Neuronal stem cell (in vitro differentiated cells): ENCODE results near the gene RPP25L. TPM values are rescaled to one million over a fixed set of nuclear protein-coding genes. Genes with fewer than 3 reads are reported as not detected.

Experiments used
- DNase-seq: peaks from one replicate; pipeline ENCODE4 v3.0.0-alpha.2; 2013; ENCODE audit warnings: low spot score
- H2AFZ ChIP-seq: one replicate; pipeline ENCODE4 v1.6.1; 2013; ENCODE audit warnings: mild to moderate bottlenecking, low read length, inconsistent platforms
- H2AK5ac ChIP-seq: 2 replicates; pipeline ENCODE4 v1.6.1; 2013; ENCODE audit warnings: low read depth, mild to moderate bottlenecking, inconsistent platforms, low read length, moderate library complexity, mixed read lengths
- H2BK120ac ChIP-seq: 2 replicates; pipeline ENCODE4 v1.6.1; 2013; ENCODE audit warnings: low read depth, mild to moderate bottlenecking, inconsistent platforms, low read length, moderate library complexity, mixed read lengths
- H2BK12ac ChIP-seq: one replicate; pipeline ENCODE4 v1.6.1; 2013; ENCODE audit warnings: low read length, inconsistent platforms
- H2BK15ac ChIP-seq: 2 replicates; pipeline ENCODE4 v1.6.1; 2013; ENCODE audit warnings: mild to moderate bottlenecking, low read length, inconsistent platforms, mixed read lengths
- H2BK5ac ChIP-seq: one replicate; pipeline ENCODE4 v1.6.1; 2013; ENCODE audit warnings: inconsistent platforms, mild to moderate bottlenecking, low read length, moderate library complexity
- H3K14ac ChIP-seq: one replicate; pipeline ENCODE4 v1.6.1; 2013; ENCODE audit warnings: low read length, inconsistent platforms
- H3K18ac ChIP-seq: 2 replicates; pipeline ENCODE4 v1.6.1; 2013; ENCODE audit warnings: low read length, inconsistent platforms
- H3K23ac ChIP-seq: 2 replicates; pipeline ENCODE4 v1.6.1; 2013; ENCODE audit warnings: low read depth, mild to moderate bottlenecking, mixed read lengths, low read length, inconsistent platforms; ENCODE audit not compliant: poor library complexity
- H3K27ac ChIP-seq: replicated peaks from 3 replicates; pipeline ENCODE4 v1.5.1; 2013; ENCODE audit warnings: low read length, inconsistent platforms
- H3K27me3 ChIP-seq, 3 experiments: 2 replicates each; pipeline ENCODE4 v1.6.1; 2013; ENCODE audit warnings: low read length in 3 of 3, mild to moderate bottlenecking in 2 of 3, inconsistent platforms in 1 of 3, low read depth in 1 of 3, mixed read lengths in 1 of 3, moderate library complexity in 1 of 3; ENCODE audit not compliant: control insufficient read depth in 3 of 3, insufficient read depth in 3 of 3
- H3K36me3 ChIP-seq, 2 donors: replicated peaks in 1 of 2; 2 replicates each; pipeline ENCODE4 v1.6.1; 2013; ENCODE audit warnings: low read length in 2 of 2; ENCODE audit not compliant: control insufficient read depth in 2 of 2, insufficient read depth in 2 of 2
- H3K4ac ChIP-seq: 2 replicates; pipeline ENCODE4 v1.6.1; 2013; ENCODE audit warnings: inconsistent platforms, mild to moderate bottlenecking, low read length, moderate library complexity
- H3K4me1 ChIP-seq, 2 donors: 1 replicate in 1 of 2; 2 replicates in 1 of 2; pipeline ENCODE4 v1.6.1; 2013; ENCODE audit warnings: low read length in 2 of 2, low read depth in 1 of 2; ENCODE audit not compliant: control insufficient read depth in 2 of 2, insufficient read depth in 1 of 2
- H3K4me2 ChIP-seq: one replicate; pipeline ENCODE4 v1.6.1; 2013; ENCODE audit warnings: mild to moderate bottlenecking, low read length, inconsistent platforms; ENCODE audit not compliant: insufficient read depth, poor library complexity, severe bottlenecking
- H3K4me3 ChIP-seq, 2 donors: 2 replicates each; pipeline ENCODE4 v1.5.1; 2013; ENCODE audit warnings: low read length in 2 of 2, mild to moderate bottlenecking in 2 of 2, inconsistent platforms in 1 of 2, moderate library complexity in 1 of 2
- H3K79me1 ChIP-seq: one replicate; pipeline ENCODE4 v1.6.1; 2013; ENCODE audit warnings: low read depth, mild to moderate bottlenecking, inconsistent platforms, low read length, moderate library complexity
- H3K9ac ChIP-seq: one replicate; pipeline ENCODE4 v1.6.1; 2013; ENCODE audit warnings: mild to moderate bottlenecking, low read depth, low read length, inconsistent platforms; ENCODE audit not compliant: poor library complexity
- H3K9me3 ChIP-seq, 2 donors: replicated peaks in 1 of 2; 2 replicates each; pipeline versions ENCODE3 to v1.6.1; 2013; ENCODE audit warnings: low read length in 2 of 2, mild to moderate bottlenecking in 2 of 2, inconsistent platforms in 1 of 2, low read depth in 1 of 2, mixed read lengths in 1 of 2, moderate library complexity in 1 of 2; ENCODE audit not compliant: control insufficient read depth in 2 of 2, insufficient read depth in 1 of 2
- H4K8ac ChIP-seq: one replicate; pipeline ENCODE4 v1.6.1; 2013; ENCODE audit warnings: low read depth, mild to moderate bottlenecking, inconsistent platforms, low read length, moderate library complexity
- H4K91ac ChIP-seq: one replicate; pipeline ENCODE4 v1.6.1; 2013; ENCODE audit warnings: low read length, low read depth, mild to moderate bottlenecking, inconsistent platforms; ENCODE audit not compliant: poor library complexity
- WGBS, 2 donors: extraction: QIAGEN DNeasy Blood & Tissue Kit; methylation state at CpG; one replicate each; pipeline ENCODE4 v1.1.7; 2013; ENCODE audit warnings: missing lambda C conversion rate in 2 of 2, mixed read lengths in 1 of 2; ENCODE audit not compliant: insufficient read length in 2 of 2, insufficient replicate concordance in 1 of 2; ENCODE audit errors: extremely low coverage in 2 of 2; 5-methylcytosine and 5-hydroxymethylcytosine counted together
- small RNA-seq: library from polyadenylated mRNA; stranded (forward); fragments of <200 nt; extraction: miRNeasy Mini kit (QIAGEN cat#:217004); gene quantifications from one replicate; pipeline ENCODE3, GENCODE V24; 2013; ENCODE audit not compliant: insufficient read depth

RPP25L gene

DNA sequence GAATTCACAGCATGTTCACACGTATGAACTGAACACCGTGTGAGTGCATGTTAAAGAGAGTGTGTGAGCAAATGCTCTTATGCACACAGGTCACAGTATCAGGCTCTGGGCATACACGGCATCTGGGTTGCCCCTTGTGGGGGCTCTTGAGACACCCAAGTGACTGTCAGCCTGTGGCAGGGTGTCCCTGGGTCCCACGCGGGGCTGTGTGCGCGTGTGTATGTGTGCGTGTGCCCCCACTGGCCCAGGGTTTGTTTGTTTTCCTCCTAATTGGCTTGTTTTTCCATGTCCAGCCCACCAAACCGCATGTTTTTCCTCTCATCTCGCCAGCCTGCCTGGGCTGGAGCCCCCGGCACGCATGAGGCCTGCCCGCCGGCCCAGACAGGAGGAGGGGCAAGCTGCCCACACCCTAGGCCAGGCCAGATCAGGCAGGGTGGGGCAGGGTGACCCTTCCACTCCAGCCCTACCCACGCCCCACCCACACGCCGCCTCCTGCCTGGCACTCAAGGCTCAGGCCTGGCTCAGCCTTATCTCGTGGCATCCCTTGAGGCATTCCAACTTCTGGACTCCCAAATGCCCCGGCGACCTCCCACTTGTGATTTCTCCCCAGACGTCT lies 51.2 kb downstream of the RPP25L start:
- no peak overlapping the region for H2BK120ac ChIP-seq
- no peak overlapping the region for H2AFZ ChIP-seq
- H3K4me2 ChIP-seq: no peak overlapping the region
- H3K36me3 ChIP-seq: peaks cover 37 to 96% of the 10 kb centered on the region in 2 donors
- DNase-seq: no peak
- H3K27me3 ChIP-seq: no peaks in the 10 kb centered on the region
- peaks cover 5% of the 10 kb centered on the region for H3K79me1 ChIP-seq
- H3K4me3 ChIP-seq: no peak overlapping the region
- no peak overlapping the region for H3K23ac ChIP-seq
- H3K9me3 ChIP-seq: peaks cover 3 to 25% of the 10 kb centered on the region in 2 donors
- H2BK15ac ChIP-seq: no peak overlapping the region
- no peak overlapping the region for H4K8ac ChIP-seq
- no peak overlapping the region for H3K14ac ChIP-seq
- H3K18ac ChIP-seq: peak overlapping the region; percentile 0
- H2BK12ac ChIP-seq: peak overlapping the region; percentile 51
- H2AK5ac ChIP-seq: peak overlapping the region; percentile 9
- H4K91ac ChIP-seq: peak overlapping the region; percentile 28
- H3K9ac ChIP-seq: peak overlapping the region; percentile 54
- peaks cover 28 to 37% of the 10 kb centered on the region in 2 donors for H3K4me1 ChIP-seq
- no CpG with 5 or more reads among the region's 21 CpGs for WGBS, 2 donors
- peak overlapping the region; percentile 0 for H2BK5ac ChIP-seq
- peak overlapping the region; percentile 53 for H3K27ac ChIP-seq
- H3K4ac ChIP-seq: no peak overlapping the region

Small RNA genes within 50 kb of the gene (small RNA-seq; reads per million reads assigned to genes)
- not detected for gene CCL27
